Kidney epithelial cell (primary cell): ENCODE measurements around the gene DTX1. TPM values are rescaled to one million over a fixed set of nuclear protein-coding genes. Genes with fewer than 3 reads are reported as not detected.

ENCODE experiments used
- DNase-seq: peaks from one replicate; pipeline ENCODE4 v3.0.0-alpha.2; 2010; ENCODE audit warnings: low read depth
- H3K27me3 ChIP-seq: 2 replicates; pipeline ENCODE4 v1.6.0; 2011; ENCODE audit warnings: low read length; ENCODE audit not compliant: control insufficient read depth, insufficient read depth
- H3K36me3 ChIP-seq: 2 replicates; pipeline ENCODE4 v1.5.1; 2011; ENCODE audit warnings: low read length; ENCODE audit not compliant: control insufficient read depth, insufficient read depth
- H3K4me3 ChIP-seq: 2 replicates; pipeline ENCODE4 v1.5.1; 2011; ENCODE audit warnings: low read depth, mild to moderate bottlenecking, control low read depth, low read length
- total RNA-seq: library from RNA; depleted of rRNA; stranded (reverse); fragments of >200 nt; gene quantifications from 2 replicates; pipeline ENCODE4 v1.2.3, GENCODE V29; 2015
- TF ChIP-seq, protein P1 (sequence below): IDR thresholded peaks from 2 replicates; pipeline ENCODE4 v1.5.1; 2011; ENCODE audit warnings: mild to moderate bottlenecking, moderate library complexity, low read length, control low read depth, inconsistent platforms; ENCODE audit not compliant: insufficient read depth, poor library complexity, severe bottlenecking

The DTX1 gene
- total RNA-seq, 1 donor from 2014 or later = 1.8 TPM

- TF ChIP-seq, protein P1, sequence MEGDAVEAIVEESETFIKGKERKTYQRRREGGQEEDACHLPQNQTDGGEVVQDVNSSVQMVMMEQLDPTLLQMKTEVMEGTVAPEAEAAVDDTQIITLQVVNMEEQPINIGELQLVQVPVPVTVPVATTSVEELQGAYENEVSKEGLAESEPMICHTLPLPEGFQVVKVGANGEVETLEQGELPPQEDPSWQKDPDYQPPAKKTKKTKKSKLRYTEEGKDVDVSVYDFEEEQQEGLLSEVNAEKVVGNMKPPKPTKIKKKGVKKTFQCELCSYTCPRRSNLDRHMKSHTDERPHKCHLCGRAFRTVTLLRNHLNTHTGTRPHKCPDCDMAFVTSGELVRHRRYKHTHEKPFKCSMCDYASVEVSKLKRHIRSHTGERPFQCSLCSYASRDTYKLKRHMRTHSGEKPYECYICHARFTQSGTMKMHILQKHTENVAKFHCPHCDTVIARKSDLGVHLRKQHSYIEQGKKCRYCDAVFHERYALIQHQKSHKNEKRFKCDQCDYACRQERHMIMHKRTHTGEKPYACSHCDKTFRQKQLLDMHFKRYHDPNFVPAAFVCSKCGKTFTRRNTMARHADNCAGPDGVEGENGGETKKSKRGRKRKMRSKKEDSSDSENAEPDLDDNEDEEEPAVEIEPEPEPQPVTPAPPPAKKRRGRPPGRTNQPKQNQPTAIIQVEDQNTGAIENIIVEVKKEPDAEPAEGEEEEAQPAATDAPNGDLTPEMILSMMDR = no peak
- no peak for DNase-seq
- H3K36me3 ChIP-seq = no peaks in the 10 kb centered on the region
- no peak overlapping the region for H3K4me3 ChIP-seq
- H3K27me3 ChIP-seq = peaks cover 33% of the 10 kb centered on the region
Measured at GRCh38 chr12:113062502-113063395, 6.2 kb downstream of the DTX1 start.

- DNase-seq = no peak
- Histone ChIP-seq H3K27me3 (peaks cover 24% of the 10 kb centered on the region), H3K36me3 (no peaks in the 10 kb centered on the region), H3K4me3 (no peak overlapping the region)
- TF ChIP-seq, protein P1 = no peak
Measured at GRCh38 chr12:113063396-113064350, 7.1 kb downstream of the DTX1 start.

DNA sequence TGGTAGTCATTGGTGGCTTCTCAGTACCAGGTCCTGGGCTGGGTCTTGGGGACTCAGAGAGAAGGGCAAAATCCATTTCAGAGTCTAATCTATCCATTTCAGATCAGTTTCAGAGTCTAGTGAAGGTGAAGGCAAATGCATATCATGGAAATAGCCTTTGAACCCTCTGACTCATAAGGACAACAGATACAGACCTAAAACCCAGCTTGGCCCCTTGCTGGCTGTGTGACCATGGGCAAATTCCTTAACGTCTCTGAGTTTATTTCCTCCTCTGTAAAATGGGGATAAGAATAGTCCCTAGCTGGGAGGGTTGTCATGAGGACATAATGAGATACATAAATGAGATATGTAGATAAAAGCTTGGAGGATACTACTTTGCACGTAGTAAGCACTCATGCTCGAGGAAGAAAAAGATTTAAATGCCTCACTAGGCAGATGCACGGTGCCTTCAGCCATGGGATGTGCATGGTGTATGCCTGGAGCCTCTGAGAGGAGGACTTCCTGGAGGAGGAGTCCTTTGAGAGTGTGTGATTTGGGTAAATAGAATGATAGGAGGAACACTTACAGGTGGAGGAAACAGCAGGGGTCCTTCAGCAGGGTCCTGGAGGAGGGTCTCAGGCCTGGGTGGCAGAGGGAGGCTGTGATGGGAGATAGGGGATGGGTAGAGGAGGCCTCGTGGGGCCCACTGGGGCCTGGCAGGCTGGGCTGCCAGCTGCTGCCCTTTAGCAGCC lies 8.0 kb downstream of the DTX1 start:
- TF ChIP-seq, protein P1 = no peak
- DNase-seq = no peak
- Histone ChIP-seq H3K36me3 (no peaks in the 10 kb centered on the region), H3K4me3 (no peak overlapping the region), H3K27me3 (peaks cover 24% of the 10 kb centered on the region)

GRCh38 chr12:113065126-113066007 lies 8.8 kb downstream of the DTX1 start:
- no peak for DNase-seq
- Histone ChIP-seq H3K27me3 (peaks cover 24% of the 10 kb centered on the region), H3K4me3 (no peak overlapping the region)

More at GRCh38 chr12:113065126-113066007, 8.8 kb downstream of the DTX1 start:
- H3K36me3 ChIP-seq = no peaks in the 10 kb centered on the region
- TF ChIP-seq, protein P1 = no peak
